Smooth muscle cell (in vitro differentiated cells): ENCODE measurements around the gene SIM2. TPM values are rescaled to one million over a fixed set of nuclear protein-coding genes. Genes with fewer than 3 reads are reported as not detected.

Source experiments
- DNase-seq: peaks from one replicate; lab custom pipeline; 2025; ENCODE audit not compliant: unreplicated experiment; lab: John Stamatoyannopoulos, UW
- H2AFZ ChIP-seq: fragments of 200-600 bp; sonication (generic); 2 replicates; pipeline ENCODE4 v1.6.0; 2016; ENCODE audit warnings: antibody characterized with exemption, low read depth, mild to moderate bottlenecking
- H3F3A ChIP-seq: fragments of 200-600 bp; sonication (generic); 2 replicates; pipeline ENCODE4 v1.6.0; 2017; ENCODE audit warnings: antibody characterized with exemption, low read depth
- H3K27ac ChIP-seq: fragments of 200-600 bp; sonication (generic); 2 replicates; pipeline ENCODE4 v1.5.1; 2016; ENCODE audit warnings: low read depth, mild to moderate bottlenecking
- H3K27me3 ChIP-seq: fragments of 200-600 bp; sonication (generic); 2 replicates; pipeline ENCODE4 v1.6.1; 2016; ENCODE audit warnings: low read depth, mild to moderate bottlenecking
- H3K36me3 ChIP-seq: fragments of 200-600 bp; sonication (generic); 2 replicates; pipeline ENCODE4 v1.5.1; 2016; ENCODE audit warnings: low read depth
- H3K4me1 ChIP-seq: fragments of 200-600 bp; sonication (generic); 2 replicates; pipeline ENCODE4 v1.5.1; 2016; ENCODE audit warnings: low read depth
- H3K4me2 ChIP-seq: fragments of 200-600 bp; sonication (generic); 2 replicates; pipeline ENCODE4 v1.6.0; 2016; ENCODE audit warnings: mild to moderate bottlenecking
- H3K4me3 ChIP-seq: fragments of 200-600 bp; sonication (generic); 2 replicates; pipeline ENCODE4 v1.5.1; 2016; ENCODE audit warnings: mild to moderate bottlenecking
- H3K79me2 ChIP-seq: fragments of 200-600 bp; sonication (generic); 2 replicates; pipeline ENCODE4 v1.6.0; 2016; ENCODE audit warnings: low read depth, mild to moderate bottlenecking
- H3K9ac ChIP-seq: fragments of 200-600 bp; sonication (generic); 2 replicates; pipeline ENCODE4 v1.6.0; 2016; ENCODE audit warnings: low read depth
- H3K9me3 ChIP-seq: fragments of 200-600 bp; sonication (generic); replicated peaks from 2 replicates; pipeline ENCODE4 v1.5.1; 2016; ENCODE audit warnings: low read depth
- H4K20me1 ChIP-seq: fragments of 200-600 bp; sonication (generic); 2 replicates; pipeline ENCODE4 v1.6.0; 2016; ENCODE audit warnings: low read depth
- WGBS: methylation state at CpG from one replicate; pipeline ENCODE4 v1.1.7; 2016; ENCODE audit warnings: low lambda C conversion rate; 5-methylcytosine and 5-hydroxymethylcytosine counted together
- polyA plus RNA-seq: library from polyadenylated mRNA; unstranded; fragments of >200 nt; fragmentation: Nextera tagmentation; extraction: Ambion mirVana; gene quantifications from 2 replicates; pipeline ENCODE4 v1.2.1, GENCODE V29; 2016
- total RNA-seq: library from RNA; depleted of rRNA; stranded (reverse); fragments of >200 nt; gene quantifications from 2 replicates; pipeline ENCODE4 v1.2.3, GENCODE V29; 2014
- TF ChIP-seq, protein P1 (sequence below): fragments of 200-600 bp; sonication (generic); IDR thresholded peaks from 2 replicates; pipeline ENCODE4 v1.5.1; 2017; ENCODE audit warnings: borderline replicate concordance, mild to moderate bottlenecking, antibody characterized with exemption; ENCODE audit not compliant: insufficient read depth, poor library complexity, severe bottlenecking

SIM2 gene
- total and polyA plus RNA-seq, 2 experiments from 2014 or later = 0.25 TPM; not detected in 1

DNA sequence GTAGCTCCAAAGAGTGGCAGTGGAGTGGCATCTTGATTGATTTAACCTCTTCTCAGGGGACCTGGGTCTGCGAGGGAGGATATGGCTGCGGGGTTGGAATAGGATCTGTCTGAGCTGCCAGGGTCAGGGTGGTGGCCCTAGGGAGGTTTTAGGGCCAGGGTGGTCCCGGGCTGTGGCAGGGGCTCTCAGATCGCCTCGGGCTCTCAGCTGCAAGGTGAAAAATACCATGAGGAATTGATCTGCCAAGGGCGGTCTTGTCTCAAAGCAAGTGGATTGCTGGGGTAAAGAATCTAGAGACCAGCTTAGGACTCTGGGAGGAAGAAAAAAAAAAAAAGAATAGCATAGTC lies 3.7 kb downstream of the SIM2 start:
- WGBS = 26% methylated on average over 6 of the region's 6 CpGs
- TF ChIP-seq, protein P1, sequence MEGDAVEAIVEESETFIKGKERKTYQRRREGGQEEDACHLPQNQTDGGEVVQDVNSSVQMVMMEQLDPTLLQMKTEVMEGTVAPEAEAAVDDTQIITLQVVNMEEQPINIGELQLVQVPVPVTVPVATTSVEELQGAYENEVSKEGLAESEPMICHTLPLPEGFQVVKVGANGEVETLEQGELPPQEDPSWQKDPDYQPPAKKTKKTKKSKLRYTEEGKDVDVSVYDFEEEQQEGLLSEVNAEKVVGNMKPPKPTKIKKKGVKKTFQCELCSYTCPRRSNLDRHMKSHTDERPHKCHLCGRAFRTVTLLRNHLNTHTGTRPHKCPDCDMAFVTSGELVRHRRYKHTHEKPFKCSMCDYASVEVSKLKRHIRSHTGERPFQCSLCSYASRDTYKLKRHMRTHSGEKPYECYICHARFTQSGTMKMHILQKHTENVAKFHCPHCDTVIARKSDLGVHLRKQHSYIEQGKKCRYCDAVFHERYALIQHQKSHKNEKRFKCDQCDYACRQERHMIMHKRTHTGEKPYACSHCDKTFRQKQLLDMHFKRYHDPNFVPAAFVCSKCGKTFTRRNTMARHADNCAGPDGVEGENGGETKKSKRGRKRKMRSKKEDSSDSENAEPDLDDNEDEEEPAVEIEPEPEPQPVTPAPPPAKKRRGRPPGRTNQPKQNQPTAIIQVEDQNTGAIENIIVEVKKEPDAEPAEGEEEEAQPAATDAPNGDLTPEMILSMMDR = no peak
- H3K27me3 ChIP-seq = peaks cover 100% of the 10 kb centered on the region
- no peak overlapping the region for H3K4me3 ChIP-seq
- no peaks in the 10 kb centered on the region for H4K20me1 ChIP-seq
- no peaks in the 10 kb centered on the region for H3K36me3 ChIP-seq
- peaks cover 55% of the 10 kb centered on the region for H3K4me1 ChIP-seq
- no peaks in the 10 kb centered on the region for H3K79me2 ChIP-seq
- H3K9ac ChIP-seq = no peak overlapping the region
- H3K27ac ChIP-seq = no peak overlapping the region
- H3K9me3 ChIP-seq = no peaks in the 10 kb centered on the region
- H2AFZ ChIP-seq = no peak overlapping the region
- no peak for DNase-seq
- H3F3A ChIP-seq = no peaks in the 10 kb centered on the region
- no peak overlapping the region for H3K4me2 ChIP-seq

DNA sequence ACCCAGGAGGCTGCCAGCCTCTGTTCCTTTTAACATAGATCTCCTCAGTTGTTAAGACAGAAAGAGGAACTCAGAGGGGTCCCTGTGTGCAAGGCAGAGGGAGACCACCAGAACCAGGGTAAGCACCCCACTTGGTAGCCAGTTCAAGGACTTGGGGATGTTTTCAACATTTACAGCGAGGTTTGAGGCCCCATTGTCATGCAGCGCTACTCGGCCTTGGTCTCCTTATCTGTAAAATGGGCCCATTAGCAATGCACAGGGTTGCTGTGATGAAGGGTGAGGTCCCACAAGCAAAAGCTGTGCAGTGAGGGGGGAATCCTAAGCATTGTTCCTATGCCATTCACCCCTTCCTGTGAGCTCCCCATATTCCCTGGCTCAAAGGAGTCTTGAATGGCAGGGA lies 4.2 kb downstream of the SIM2 start:
- 24% methylated on average over 3 of the region's 3 CpGs for WGBS
- no peak overlapping the region for H3K9ac ChIP-seq
- H3K27ac ChIP-seq = no peak overlapping the region
- no peak for DNase-seq
- H3K27me3 ChIP-seq = peaks cover 100% of the 10 kb centered on the region
- no peaks in the 10 kb centered on the region for H4K20me1 ChIP-seq
- H3K36me3 ChIP-seq = no peaks in the 10 kb centered on the region
- H3K4me1 ChIP-seq = peaks cover 57% of the 10 kb centered on the region
- H3F3A ChIP-seq = no peaks in the 10 kb centered on the region
- TF ChIP-seq, protein P1 = no peak
- no peaks in the 10 kb centered on the region for H3K79me2 ChIP-seq
- no peaks in the 10 kb centered on the region for H3K9me3 ChIP-seq
- H3K4me3 ChIP-seq = no peak overlapping the region
- no peak overlapping the region for H2AFZ ChIP-seq
- no peak overlapping the region for H3K4me2 ChIP-seq

DNA sequence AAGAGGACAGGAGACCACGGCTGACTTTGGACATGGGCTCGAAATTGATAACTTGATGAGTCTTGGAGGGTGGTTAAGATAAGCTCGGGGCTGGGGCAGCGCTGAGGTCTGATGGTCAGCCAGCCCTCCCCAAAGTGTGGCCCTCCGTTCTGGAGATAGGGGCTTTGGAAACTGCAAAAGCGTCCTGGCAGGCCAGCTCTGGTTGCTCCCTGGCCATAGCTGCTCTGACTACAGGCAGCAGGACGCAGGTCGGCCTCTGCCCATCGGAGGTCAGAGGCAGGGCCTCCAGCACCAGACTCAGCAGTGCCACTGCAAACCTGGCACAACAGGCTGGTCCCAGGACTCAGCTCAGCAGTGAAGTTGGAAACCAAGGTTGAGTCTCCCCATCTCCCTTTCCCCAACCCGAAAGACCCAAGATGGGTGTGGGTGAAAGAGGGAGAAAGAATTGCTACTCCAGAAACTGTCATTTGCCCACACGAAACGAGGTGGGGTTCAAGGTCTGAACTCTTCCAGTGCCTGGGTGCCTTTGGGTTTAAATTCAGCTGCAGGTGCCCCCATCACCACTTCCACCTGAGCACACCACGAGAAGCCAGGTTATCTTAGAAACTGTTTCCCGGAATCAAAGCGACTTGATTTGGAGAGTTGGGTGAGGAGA lies 4.8 kb downstream of the SIM2 start:
- TF ChIP-seq, protein P1 = no peak
- H3K27me3 ChIP-seq = peaks cover 100% of the 10 kb centered on the region
- 31% methylated on average over 15 of the region's 15 CpGs for WGBS
- peaks cover 57% of the 10 kb centered on the region for H3K4me1 ChIP-seq
- no peak overlapping the region for H3K4me2 ChIP-seq
- H3K79me2 ChIP-seq = no peaks in the 10 kb centered on the region
- H2AFZ ChIP-seq = no peak overlapping the region
- no peaks in the 10 kb centered on the region for H3K9me3 ChIP-seq
- H3K27ac ChIP-seq = no peak overlapping the region
- H3K9ac ChIP-seq = no peak overlapping the region
- no peaks in the 10 kb centered on the region for H3F3A ChIP-seq
- no peaks in the 10 kb centered on the region for H3K36me3 ChIP-seq
- no peak overlapping the region for H3K4me3 ChIP-seq
- DNase-seq = no peak
- H4K20me1 ChIP-seq = no peaks in the 10 kb centered on the region
